ENCODE results near the gene ZG16B.

GRCh38 chr16:2790631-2791030 is 39.5 kb upstream of the ZG16B start:
- TF ChIP-seq CTCF (conservative IDR thresholded peaks at IDR 0.05; ENCODE audit: low read length) (no peak), EZH2phosphoT487 (IDR thresholded peaks at IDR 0.05; ENCODE audit: borderline replicate concordance) (no peak)

All from Loucy (cell line).